Omental fat pad (tissue), 4 donors: ENCODE results near the gene KCNJ9. TPM values are rescaled to one million over a fixed set of nuclear protein-coding genes. Genes with fewer than 3 reads are reported as not detected.

Experiments used
- ATAC-seq: fragments of 150-250 bp; one replicate; pipeline ENCODE4 v1.9.1; 2016; ENCODE audit warnings: mild to moderate bottlenecking, moderate library complexity; ENCODE audit not compliant: low FRiP score
- DNase-seq: peaks from one replicate; pipeline ENCODE4 v3.0.0-alpha.2; 2019; ENCODE audit warnings: low spot score
- total RNA-seq, 4 donors: library from RNA; depleted of rRNA; stranded (reverse); fragments of >200 nt; gene quantifications; one replicate each; pipeline ENCODE4 v1.1.0, GENCODE V29; 2016
- TF ChIP-seq, protein P1 (sequence below), 3 donors: fragments of 450-650 bp; IDR thresholded peaks; one replicate each; pipeline ENCODE4 v1.5.1; 2016 to 2017; ENCODE audit warnings: antibody characterized with exemption in 3 of 3, mild to moderate bottlenecking in 3 of 3, moderate library complexity in 2 of 3

KCNJ9 gene
- total RNA-seq, 4 donors from 2014 or later, result not detected

DNA sequence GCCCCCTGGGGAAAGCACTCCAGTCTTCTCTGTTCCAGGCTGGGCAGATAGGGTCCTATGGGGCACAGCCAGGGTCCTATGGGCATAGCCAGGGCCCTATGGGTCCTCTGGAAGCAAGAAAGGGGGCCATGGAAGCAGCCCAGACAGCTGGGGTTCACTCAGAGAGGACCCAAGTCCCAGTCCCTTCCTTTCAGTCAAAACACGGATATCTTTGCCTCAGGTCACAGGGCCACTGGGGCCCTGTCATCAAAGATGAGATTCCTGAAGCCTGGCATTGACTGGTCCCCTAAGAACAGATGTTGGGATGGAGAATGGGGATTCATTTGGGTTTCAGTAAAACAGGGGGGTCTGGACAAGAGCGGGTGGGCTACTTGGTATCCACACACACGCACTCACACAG, 8.5 kb downstream of the KCNJ9 start:
- DNase-seq, result no peak
- no peak for ATAC-seq

DNA sequence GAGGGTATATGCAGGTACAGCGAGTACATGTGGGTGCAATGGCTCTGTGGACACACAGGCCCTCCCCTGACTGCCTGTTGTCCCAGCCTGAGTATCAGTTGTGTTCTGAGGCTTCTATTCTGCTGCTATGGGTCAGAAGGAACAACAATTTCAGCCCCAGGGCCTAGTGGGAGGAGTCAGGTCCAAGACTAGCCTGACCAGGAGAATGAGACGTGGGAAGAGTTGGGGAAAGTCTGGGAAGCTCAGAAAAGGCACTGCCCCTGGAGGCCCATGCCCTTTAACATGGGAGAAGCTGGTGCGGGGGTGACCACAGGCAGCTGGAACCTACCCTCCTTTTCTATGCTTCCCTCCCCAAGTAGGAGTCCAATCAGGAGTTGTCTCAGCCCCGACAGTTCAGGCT, 9.4 kb downstream of the KCNJ9 start:
- DNase-seq, result no peak
- no peak for ATAC-seq
- TF ChIP-seq, protein P1, sequence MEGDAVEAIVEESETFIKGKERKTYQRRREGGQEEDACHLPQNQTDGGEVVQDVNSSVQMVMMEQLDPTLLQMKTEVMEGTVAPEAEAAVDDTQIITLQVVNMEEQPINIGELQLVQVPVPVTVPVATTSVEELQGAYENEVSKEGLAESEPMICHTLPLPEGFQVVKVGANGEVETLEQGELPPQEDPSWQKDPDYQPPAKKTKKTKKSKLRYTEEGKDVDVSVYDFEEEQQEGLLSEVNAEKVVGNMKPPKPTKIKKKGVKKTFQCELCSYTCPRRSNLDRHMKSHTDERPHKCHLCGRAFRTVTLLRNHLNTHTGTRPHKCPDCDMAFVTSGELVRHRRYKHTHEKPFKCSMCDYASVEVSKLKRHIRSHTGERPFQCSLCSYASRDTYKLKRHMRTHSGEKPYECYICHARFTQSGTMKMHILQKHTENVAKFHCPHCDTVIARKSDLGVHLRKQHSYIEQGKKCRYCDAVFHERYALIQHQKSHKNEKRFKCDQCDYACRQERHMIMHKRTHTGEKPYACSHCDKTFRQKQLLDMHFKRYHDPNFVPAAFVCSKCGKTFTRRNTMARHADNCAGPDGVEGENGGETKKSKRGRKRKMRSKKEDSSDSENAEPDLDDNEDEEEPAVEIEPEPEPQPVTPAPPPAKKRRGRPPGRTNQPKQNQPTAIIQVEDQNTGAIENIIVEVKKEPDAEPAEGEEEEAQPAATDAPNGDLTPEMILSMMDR (IDR thresholded peaks at IDR 0.05), result no peak

More for the DNA sequence above, 8.5 kb downstream of the KCNJ9 start:
- TF ChIP-seq, protein P1 (IDR thresholded peaks at IDR 0.05), result no peak

DNA sequence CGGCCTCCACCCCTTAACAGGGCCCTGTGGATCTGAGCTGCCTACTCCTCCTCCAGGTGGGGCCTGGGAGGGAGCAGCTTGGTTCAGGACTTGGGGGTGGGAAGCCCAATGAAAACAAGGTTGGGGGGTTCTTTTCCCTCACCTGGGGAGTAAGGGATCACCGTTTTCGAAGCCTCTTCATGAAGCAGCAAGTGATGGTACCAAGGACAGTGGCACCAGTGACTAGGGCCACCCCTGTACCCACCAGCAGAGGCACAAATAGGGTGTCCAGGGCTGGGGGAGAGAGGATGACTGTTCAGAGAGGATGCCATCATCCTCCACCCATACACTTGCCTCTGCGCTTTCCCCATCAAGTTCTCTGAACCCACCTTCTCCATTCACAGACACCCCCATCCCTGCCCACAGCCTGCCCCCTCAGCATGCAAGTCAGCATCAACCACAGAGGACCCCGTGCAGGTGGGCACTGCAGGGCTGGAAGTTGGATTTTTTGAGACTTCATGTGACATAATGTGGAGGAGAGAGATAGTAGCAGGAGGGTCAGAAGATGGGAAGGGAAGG, 10.4 kb downstream of the KCNJ9 start:
- TF ChIP-seq, protein P1 (IDR thresholded peaks at IDR 0.05), result no peak
- DNase-seq (no peak), ATAC-seq (no peak)

GRCh38 chr1:160092366-160093068, 11.2 kb downstream of the KCNJ9 start:
- DNase-seq (no peak), ATAC-seq (no peak)
- TF ChIP-seq, protein P1 (IDR thresholded peaks at IDR 0.05), result no peak

- no peak for ATAC-seq
- DNase-seq, result no peak
- TF ChIP-seq, protein P1 (IDR thresholded peaks at IDR 0.05), result no peak
These were observed 11.7 kb downstream of the KCNJ9 start for GRCh38 chr1:160093069-160093395.

GRCh38 chr1:160093624-160094290, 12.4 kb downstream of the KCNJ9 start:
- no peak for ATAC-seq
- no peak for DNase-seq
- TF ChIP-seq, protein P1 (IDR thresholded peaks at IDR 0.05), result no peak

- TF ChIP-seq, protein P1 (IDR thresholded peaks at IDR 0.05), result no peak
- ATAC-seq (no peak), DNase-seq (no peak)
These were observed 12.9 kb downstream of the KCNJ9 start for GRCh38 chr1:160094291-160094625.
